Measurements from ENCODE around the gene FOSL2. TPM values are rescaled to one million over a fixed set of nuclear protein-coding genes. Genes with fewer than 3 reads are reported as not detected.

Gene FOSL2
- total RNA-seq, 1 experiment from 2014 or later: 44.8 TPM

GRCh38 chr2:28436525-28437051, 43.9 kb downstream of the FOSL2 start:
- H3K4me3 ChIP-seq (replicated peaks in 1 of 2; ENCODE audit: low read depth in 1 of 2, low read length in 2 of 2): no peak overlapping the region
- no peak overlapping the region for H3K9ac ChIP-seq (ENCODE audit: low read length)
- no peak for ATAC-seq

GRCh38 chr2:28437149-28437835, 44.6 kb downstream of the FOSL2 start:
- RAD21 ChIA-PET (ENCODE audit: low non-redundant PET in 1 of 2, low total read pairs in 2 of 2, uncharacterized antibody in 2 of 2, unreplicated experiment in 2 of 2): no interaction called here
- Histone ChIP-seq H3K4me2 (ENCODE audit: low read length) (no peak overlapping the region), H3K9me2 (ENCODE audit: insufficient read depth) (no peaks in the 10 kb centered on the region), H3K27me3 (ENCODE audit: insufficient read depth, low read length) (no peaks in the 10 kb centered on the region), H2AFZ (ENCODE audit: low read depth, low read length, poor library complexity, severe bottlenecking) (no peak overlapping the region), H3K4me3 (replicated peaks in 1 of 2; ENCODE audit: low read depth in 1 of 2, low read length in 2 of 2) (no peak overlapping the region), H3K9ac (ENCODE audit: low read length) (no peak overlapping the region), H4K20me1 (ENCODE audit: insufficient read depth) (no peaks in the 10 kb centered on the region), H3K27ac (ENCODE audit: low read depth, low read length) (no peak overlapping the region), H3K36me3 (ENCODE audit: control insufficient read depth in 1 of 2, insufficient read depth in 2 of 2, low read length in 2 of 2) (no peaks in the 10 kb centered on the region), H3K4me1 (ENCODE audit: control insufficient read depth in 1 of 2, insufficient read depth in 2 of 2, low read length in 2 of 2) (peaks cover 0 to 6% of the 10 kb centered on the region in 2 experiments; a peak in 1 of 4 replicates), H3K79me2 (ENCODE audit: insufficient read depth, low read length) (no peaks in the 10 kb centered on the region), H3K9me3 (ENCODE audit: control insufficient read depth in 1 of 2, insufficient read depth in 1 of 2, low read depth in 1 of 2, low read length in 2 of 2) (no peaks in the 10 kb centered on the region; a peak in 1 of 4 replicates)
- BruUV-seq (replicated peaks): no TSS peak
- TF ChIP-seq ZNF274 (IDR thresholded peaks at IDR 0.05; ENCODE audit: low read depth, low read length) (no peak), CEBPB (IDR thresholded peaks at IDR 0.05; ENCODE audit: low read depth) (no peak), YY1 (IDR thresholded peaks at IDR 0.05; ENCODE audit: extremely low read depth, insufficient replicate concordance, low read depth, low read length) (no peak), EZH2phosphoT487 (IDR thresholded peaks at IDR 0.05; ENCODE audit: borderline replicate concordance) (no peak), ATF3 (IDR thresholded peaks at IDR 0.05) (no peak), EZH2 (IDR thresholded peaks at IDR 0.05) (no peak), SIN3A (IDR thresholded peaks at IDR 0.05; ENCODE audit: low read depth) (no peak), POLR2A (IDR thresholded peaks at IDR 0.05; ENCODE audit: borderline replicate concordance, extremely low read depth, insufficient read depth, insufficient read length) (no peak), ZBTB33 (IDR thresholded peaks at IDR 0.05; ENCODE audit: extremely low read depth, insufficient replicate concordance, low read length) (no peak), MAX (IDR thresholded peaks at IDR 0.05) (no peak), JUND (IDR thresholded peaks at IDR 0.05) (no peak)
- ATAC-seq (no peak), DNase-seq (ENCODE audit: low read depth, low spot score) (no peak)
- POLR2A ChIA-PET: no interaction called here
- CTCF ChIA-PET: no interaction called here
- intact Hi-C loops (cut with micrococcal nuclease): no loop called here

More at GRCh38 chr2:28436525-28437051, 43.9 kb downstream of the FOSL2 start:
- Histone ChIP-seq H3K27me3 (ENCODE audit: insufficient read depth, low read length) (no peaks in the 10 kb centered on the region), H3K9me3 (ENCODE audit: control insufficient read depth in 1 of 2, insufficient read depth in 1 of 2, low read depth in 1 of 2, low read length in 2 of 2) (no peaks in the 10 kb centered on the region; a peak in 1 of 4 replicates), H3K79me2 (ENCODE audit: insufficient read depth, low read length) (no peaks in the 10 kb centered on the region), H3K4me2 (ENCODE audit: low read length) (no peak overlapping the region), H3K27ac (ENCODE audit: low read depth, low read length) (no peak overlapping the region), H2AFZ (ENCODE audit: low read depth, low read length, poor library complexity, severe bottlenecking) (no peak overlapping the region), H3K9me2 (ENCODE audit: insufficient read depth) (no peaks in the 10 kb centered on the region), H3K4me1 (ENCODE audit: control insufficient read depth in 1 of 2, insufficient read depth in 2 of 2, low read length in 2 of 2) (peaks cover 0 to 6% of the 10 kb centered on the region in 2 experiments; a peak in 1 of 4 replicates), H3K36me3 (ENCODE audit: control insufficient read depth in 1 of 2, insufficient read depth in 2 of 2, low read length in 2 of 2) (no peaks in the 10 kb centered on the region), H4K20me1 (ENCODE audit: insufficient read depth) (no peaks in the 10 kb centered on the region)
- ChIA-PET POLR2A (no interaction called here), CTCF (no interaction called here), RAD21 (ENCODE audit: low non-redundant PET in 1 of 2, low total read pairs in 2 of 2, uncharacterized antibody in 2 of 2, unreplicated experiment in 2 of 2) (no interaction called here)
- intact Hi-C loops (cut with micrococcal nuclease): no loop called here
- no peak for DNase-seq (ENCODE audit: low read depth, low spot score)
- BruUV-seq (replicated peaks): no TSS peak
- TF ChIP-seq ATF3 (IDR thresholded peaks at IDR 0.05) (no peak), SP1 (IDR thresholded peaks at IDR 0.05; ENCODE audit: low read depth) (no peak), ELF1 (IDR thresholded peaks at IDR 0.05; ENCODE audit: borderline replicate concordance, low read depth) (no peak), SRF (IDR thresholded peaks at IDR 0.05; ENCODE audit: low read depth) (no peak), CBX3 (IDR thresholded peaks at IDR 0.05; ENCODE audit: low read depth) (no peak)

Measured in HCT116 (cell line).